GM12878 (cell line): ENCODE data around the gene PLEKHA7. TPM values are rescaled to one million over a fixed set of nuclear protein-coding genes. Genes with fewer than 3 reads are reported as not detected.

Experiments used
- ATAC-seq: fragments of 200-7000 bp; cut with Tn5 transposase; 3 replicates; pipeline ENCODE4 v1.9.1; 2020; ENCODE audit warnings: mild to moderate bottlenecking, moderate library complexity
- BruUV-seq: library from RNA; stranded (reverse); fragments of 400-500 nt; replicated peaks from 2 replicates; lab custom pipeline; 2021; lab: Mats Ljungman, UMichigan
- CTCF ChIA-PET: fragments of 300-600 bp; sonication (Branson Sonifier 250); formaldehyde crosslinking; extraction: SDS; loops from one replicate; lab custom pipeline; 2021; ENCODE audit warnings: inconsistent platforms; lab: Yijun Ruan, JAX
- POLR2A ChIA-PET: fragments of 350-600 bp; formaldehyde crosslinking; extraction: SDS; loops from one replicate; lab custom pipeline; 2021; ENCODE audit warnings: inconsistent platforms; lab: Charles Lee
- RAD21 ChIA-PET: fragments of 300-600 bp; sonication (Branson Sonifier 250); formaldehyde crosslinking; loops from one replicate; lab custom pipeline; 2023; ENCODE audit warnings: antibody characterized with exemption; ENCODE audit not compliant: unreplicated experiment; lab: Charles Lee
- SMC1A ChIA-PET: fragments of 300-600 bp; sonication (Branson Sonifier 250); formaldehyde crosslinking; loops from one replicate; lab custom pipeline; 2023; ENCODE audit not compliant: unreplicated experiment, uncharacterized antibody; lab: Charles Lee
- DNase-seq: peaks from one replicate; pipeline ENCODE4 v3.0.0-alpha.2; 2011; ENCODE audit warnings: low read depth, low spot score
- FAIRE-seq: peaks from 3 replicates; lab custom pipeline; 2011; peaks lifted over from hg19 to GRCh38; lab: Jason Lieb, UNC
- H2AFZ ChIP-seq: 2 replicates; pipeline ENCODE4 v1.6.0; 2011; ENCODE audit warnings: low read depth, low read length, control low read depth; ENCODE audit not compliant: control insufficient read depth
- H3K27ac ChIP-seq: 2 replicates; pipeline ENCODE4 v1.5.1; 2011; ENCODE audit warnings: control low read depth; ENCODE audit not compliant: control insufficient read depth, insufficient read depth
- H3K27me3 ChIP-seq, 2 experiments: replicated peaks in 1 of 2; 2 replicates each; pipeline versions ENCODE4 v1.6.0 to v1.6.1; 2011; ENCODE audit warnings: low read length in 1 of 2; ENCODE audit not compliant: control insufficient read depth in 2 of 2, insufficient read depth in 2 of 2
- H3K36me3 ChIP-seq, 2 experiments: 2 replicates each; pipeline ENCODE4 v1.5.1; 2011; ENCODE audit warnings: low read length in 1 of 2; ENCODE audit not compliant: control insufficient read depth in 2 of 2, insufficient read depth in 2 of 2
- H3K4me1 ChIP-seq: 2 replicates; pipeline ENCODE4 v1.6.1; 2011; ENCODE audit warnings: mild to moderate bottlenecking, low read length, moderate library complexity, mixed read lengths; ENCODE audit not compliant: control insufficient read depth, insufficient read depth
- H3K4me2 ChIP-seq: 2 replicates; pipeline ENCODE4 v1.6.0; 2011; ENCODE audit warnings: control low read depth; ENCODE audit not compliant: control insufficient read depth, insufficient read depth
- H3K4me3 ChIP-seq: fragments of 200-600 bp; sonication (generic); 2 replicates; pipeline ENCODE4 v1.5.1; 2016
- H3K79me2 ChIP-seq: 2 replicates; pipeline ENCODE4 v1.6.0; 2011; ENCODE audit warnings: low read length; ENCODE audit not compliant: control insufficient read depth, insufficient read depth
- H3K9ac ChIP-seq: 2 replicates; pipeline ENCODE4 v1.8.0; 2011; ENCODE audit warnings: low read length, control low read depth, mixed read lengths; ENCODE audit not compliant: control insufficient read depth, insufficient read depth
- H3K9me3 ChIP-seq: replicated peaks from 3 replicates; pipeline ENCODE4 v1.5.1; 2011; ENCODE audit warnings: mild to moderate bottlenecking, low read length; ENCODE audit not compliant: control insufficient read depth, insufficient read depth
- H4K20me1 ChIP-seq: 2 replicates; pipeline ENCODE4 v1.6.0; 2011; ENCODE audit not compliant: control insufficient read depth, insufficient read depth
- ASH2L ChIP-seq: fragments of 300-600, 200-600 bp; sonication (generic); IDR thresholded peaks from 2 replicates; pipeline ENCODE4 v1.6.1; 2017; ENCODE audit warnings: low read depth, mild to moderate bottlenecking, borderline replicate concordance
- FOXK2 ChIP-seq: fragments of 450-650 bp; IDR thresholded peaks from 2 replicates; pipeline ENCODE4 v1.6.1; 2017; ENCODE audit warnings: mild to moderate bottlenecking, moderate library complexity
- GABPA ChIP-seq: IDR thresholded peaks from 2 replicates; pipeline ENCODE4 v1.6.1; 2014; ENCODE audit warnings: antibody characterized with exemption, low read depth, mild to moderate bottlenecking, inconsistent platforms
- IKZF2 ChIP-seq, 2 experiments: fragments of 450-650 bp; IDR thresholded peaks; 2 replicates each; pipeline ENCODE4 v1.6.1; 2017; ENCODE audit warnings: mild to moderate bottlenecking in 2 of 2, moderate library complexity in 2 of 2
- LARP7 ChIP-seq: fragments of 450-650 bp; IDR thresholded peaks from 2 replicates; pipeline ENCODE4 v1.6.1; 2017; ENCODE audit warnings: mild to moderate bottlenecking
- NBN ChIP-seq: fragments of 450-650 bp; IDR thresholded peaks from 2 replicates; pipeline ENCODE4 v1.6.1; 2016
- NKRF ChIP-seq: fragments of 450-650 bp; conservative IDR thresholded peaks from 2 replicates; pipeline ENCODE4 v1.6.1; 2017; ENCODE audit warnings: mild to moderate bottlenecking, moderate library complexity
- PML ChIP-seq: IDR thresholded peaks from 2 replicates; pipeline ENCODE4 v1.6.1; 2012; ENCODE audit warnings: low read length, inconsistent platforms
- RELA ChIP-seq: fragments of 450-650 bp; IDR thresholded peaks from 2 replicates; pipeline ENCODE4 v1.8.0; 2014; ENCODE audit warnings: borderline replicate concordance; ENCODE audit not compliant: partially characterized antibody
- RFX5 ChIP-seq: IDR thresholded peaks from 2 replicates; pipeline ENCODE4 v1.6.1; 2011; ENCODE audit warnings: low read depth, low read length, improper control_type of control experiment
- SIX5 ChIP-seq: IDR thresholded peaks from 2 replicates; pipeline ENCODE4 v1.6.1; 2011; ENCODE audit warnings: mild to moderate bottlenecking, low read depth, low read length, moderate library complexity; ENCODE audit not compliant: severe bottlenecking
- TBL1XR1 ChIP-seq: IDR thresholded peaks from 2 replicates; pipeline ENCODE4 v1.6.1; 2012; ENCODE audit warnings: low read depth, low read length, improper control_type of control experiment
- WGBS: methylation state at CpG from one replicate; pipeline ENCODE4 v1.1.6; 2016; ENCODE audit warnings: low lambda C conversion rate; ENCODE audit not compliant: insufficient replicate concordance, insufficient coverage; ENCODE audit errors: missing lambda C conversion rate; 5-methylcytosine and 5-hydroxymethylcytosine counted together
- in situ Hi-C: fragments of 300-500 bp; cut with MboI; formaldehyde crosslinking; loops from 9 replicates; pipeline ENCODE4 v1.14.3; 2018; ENCODE audit warnings: mixed read lengths
- intact Hi-C: fragments of 100-400 bp; cut with micrococcal nuclease; formaldehyde crosslinking; loops from one replicate; pipeline ENCODE4 v1.14.2; 2022; ENCODE audit not compliant: unreplicated experiment
- polyA plus RNA-seq, 11 experiments: library from polyadenylated mRNA; depleted of rRNA in 4 of 11; unstranded in 6 of 11; stranded (reverse) in 5 of 11; fragments of >200 nt; fragmentation: Nextera tagmentation in 4 of 11; fragmentation: Illumina TruSeq in 1 of 11; extraction: Ambion mirVana in 4 of 11; extraction: Trizol in 1 of 11; gene quantifications; 1 replicate in 1 of 11; 2 replicates in 10 of 11; pipeline versions ENCODE4 v1.2.1 to v1.2.3, GENCODE V29; 2011 to 2016; ENCODE audit warnings: inconsistent platforms in 2 of 11, missing spikeins in 2 of 11, low read depth in 1 of 11
- total RNA-seq, 4 experiments: library from RNA; depleted of rRNA in 3 of 4; stranded (reverse); fragments of >200 nt in 3 of 4; fragmentation: Illumina TruSeq in 1 of 4; extraction: Trizol in 1 of 4; gene quantifications; 2 replicates each; pipeline versions ENCODE4 v1.2.1 to v1.2.3, GENCODE V29; 2013 to 2021
- TF ChIP-seq, protein P1 (sequence below): IDR thresholded peaks from 2 replicates; pipeline ENCODE4 v1.6.1; 2011; ENCODE audit warnings: borderline replicate concordance, low read depth, mild to moderate bottlenecking, moderate library complexity, mixed read lengths, low read length; ENCODE audit not compliant: insufficient read depth; ENCODE audit errors: extremely low read length
- TF ChIP-seq, protein P2 (sequence below): fragments of 450-650 bp; IDR thresholded peaks from 2 replicates; pipeline ENCODE4 v1.6.1; 2016; ENCODE audit warnings: mild to moderate bottlenecking

The PLEKHA7 gene
- total and polyA plus RNA-seq, 10 of the 15 experiments (the other 5 are each of a cell fraction or from before 2014, with no cell fraction given), result 0.45 to 5.3 (median 2.1) TPM

GRCh38 chr11:17024924-17025323 is 10.7 kb upstream of the PLEKHA7 start:
- ChIA-PET SMC1A (no interaction called here), RAD21 (no interaction called here), POLR2A (no interaction called here), CTCF (interaction anchor here (1.0 kb wide), 1 partner anchor 10 kb away, joined by 3 read pairs; no protein-coding TSS in a partner anchor)
- Histone ChIP-seq H3K9ac (no peak overlapping the region), H3K36me3 (no peaks in the 10 kb centered on the region), H4K20me1 (no peaks in the 10 kb centered on the region), H3K4me2 (no peak overlapping the region), H3K4me1 (no peaks in the 10 kb centered on the region), H3K27me3 (no peaks in the 10 kb centered on the region), H3K9me3 (no peaks in the 10 kb centered on the region), H2AFZ (no peak overlapping the region), H3K27ac (no peak overlapping the region), H3K79me2 (no peaks in the 10 kb centered on the region), H3K4me3 (no peak overlapping the region)
- ATAC-seq (no peak), FAIRE-seq (no peak), DNase-seq (no peak)
- TF ChIP-seq ASH2L (no peak), TBL1XR1 (no peak), SIX5 (no peak), GABPA (no peak), FOXK2 (no peak), NBN (no peak)
- TF ChIP-seq, protein P1, sequence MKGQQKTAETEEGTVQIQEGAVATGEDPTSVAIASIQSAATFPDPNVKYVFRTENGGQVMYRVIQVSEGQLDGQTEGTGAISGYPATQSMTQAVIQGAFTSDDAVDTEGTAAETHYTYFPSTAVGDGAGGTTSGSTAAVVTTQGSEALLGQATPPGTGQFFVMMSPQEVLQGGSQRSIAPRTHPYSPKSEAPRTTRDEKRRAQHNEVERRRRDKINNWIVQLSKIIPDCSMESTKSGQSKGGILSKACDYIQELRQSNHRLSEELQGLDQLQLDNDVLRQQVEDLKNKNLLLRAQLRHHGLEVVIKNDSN, result no peak
- intact Hi-C loops (no loop called here), in situ Hi-C loops (no loop called here)
- BruUV-seq, result no TSS peak
- 48% methylated on average over 2 of the region's 2 CpGs for WGBS

- ATAC-seq (no peak), FAIRE-seq (no peak), DNase-seq (no peak)
- RAD21 ChIA-PET, result no interaction called here
- Histone ChIP-seq H3K9ac (no peak overlapping the region), H3K4me2 (no peak overlapping the region), H3K27ac (no peak overlapping the region), H3K9me3 (no peaks in the 10 kb centered on the region), H3K27me3 (no peaks in the 10 kb centered on the region), H3K4me1 (no peaks in the 10 kb centered on the region), H4K20me1 (no peaks in the 10 kb centered on the region), H3K4me3 (no peak overlapping the region), H3K79me2 (no peaks in the 10 kb centered on the region), H2AFZ (no peak overlapping the region), H3K36me3 (no peaks in the 10 kb centered on the region)
- intact Hi-C loops, result no loop called here
- WGBS, result 79% methylated on average over 8 of the region's 8 CpGs
- POLR2A ChIA-PET, result no interaction called here
- no TSS peak for BruUV-seq
- in situ Hi-C loops, result no loop called here
- SMC1A ChIA-PET, result no interaction called here
- TF ChIP-seq NKRF (no peak), LARP7 (no peak), RELA (no peak), PML (no peak), IKZF2 (IDR thresholded peaks at IDR 0.05) (no peak), RFX5 (no peak)
- TF ChIP-seq, protein P2, sequence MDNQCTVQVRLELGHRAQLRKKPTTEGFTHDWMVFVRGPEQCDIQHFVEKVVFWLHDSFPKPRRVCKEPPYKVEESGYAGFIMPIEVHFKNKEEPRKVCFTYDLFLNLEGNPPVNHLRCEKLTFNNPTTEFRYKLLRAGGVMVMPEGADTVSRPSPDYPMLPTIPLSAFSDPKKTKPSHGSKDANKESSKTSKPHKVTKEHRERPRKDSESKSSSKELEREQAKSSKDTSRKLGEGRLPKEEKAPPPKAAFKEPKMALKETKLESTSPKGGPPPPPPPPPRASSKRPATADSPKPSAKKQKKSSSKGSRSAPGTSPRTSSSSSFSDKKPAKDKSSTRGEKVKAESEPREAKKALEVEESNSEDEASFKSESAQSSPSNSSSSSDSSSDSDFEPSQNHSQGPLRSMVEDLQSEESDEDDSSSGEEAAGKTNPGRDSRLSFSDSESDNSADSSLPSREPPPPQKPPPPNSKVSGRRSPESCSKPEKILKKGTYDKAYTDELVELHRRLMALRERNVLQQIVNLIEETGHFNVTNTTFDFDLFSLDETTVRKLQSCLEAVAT, result no peak
- CTCF ChIA-PET, result no interaction called here
Observed at GRCh38 chr11:17021511-17021910, 7.3 kb upstream of the PLEKHA7 start.
